Fibroblast of the conjunctiva (primary cell): ENCODE measurements around the gene PTPRT.

ENCODE experiments used
- DNase-seq: peaks from one replicate; pipeline ENCODE4 v3.0.0-alpha.2; 2010; ENCODE audit warnings: low read depth

The PTPRT gene

DNA sequence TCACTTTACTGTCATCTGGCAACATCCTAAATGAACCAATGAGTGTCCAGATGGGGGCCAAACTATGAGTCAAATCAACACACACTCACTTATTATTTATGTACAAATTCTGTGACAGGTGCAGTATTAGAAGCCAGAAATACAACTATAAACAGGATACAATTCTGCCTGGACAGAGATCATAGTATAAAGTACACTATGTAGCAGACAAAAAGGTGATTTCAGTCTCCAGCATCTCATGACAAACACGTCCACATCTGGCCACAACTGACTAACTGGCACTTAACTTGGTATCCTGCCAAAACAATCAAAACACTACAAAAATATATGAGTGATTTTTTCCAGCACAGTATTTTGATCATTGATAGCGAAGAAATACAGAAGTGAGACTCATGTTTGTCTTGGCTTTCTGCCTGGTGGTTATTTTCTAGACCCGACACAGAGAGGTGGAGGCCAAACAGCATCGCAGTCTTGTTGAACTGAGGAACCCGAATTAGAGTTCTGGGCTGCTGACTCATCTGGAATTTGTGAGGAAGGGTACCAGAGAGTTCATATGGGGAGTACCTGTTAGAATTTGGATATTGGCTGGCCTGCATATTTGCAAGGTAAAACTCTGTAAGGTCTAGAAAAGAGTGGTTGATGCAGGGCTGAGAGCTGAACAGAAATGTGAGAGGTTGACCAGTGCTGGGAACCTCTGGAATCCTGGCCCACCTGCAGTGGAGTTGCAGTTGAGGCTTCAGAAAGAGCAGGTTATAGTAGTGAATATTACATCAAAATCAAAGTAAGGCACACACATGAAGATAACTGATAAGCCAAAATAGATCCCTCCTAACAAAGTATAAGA, 475.2 kb downstream of the PTPRT start:
- DNase-seq: no peak

GRCh38 chr20:42708266-42708665, 481.4 kb downstream of the PTPRT start:
- no peak for DNase-seq

DNA sequence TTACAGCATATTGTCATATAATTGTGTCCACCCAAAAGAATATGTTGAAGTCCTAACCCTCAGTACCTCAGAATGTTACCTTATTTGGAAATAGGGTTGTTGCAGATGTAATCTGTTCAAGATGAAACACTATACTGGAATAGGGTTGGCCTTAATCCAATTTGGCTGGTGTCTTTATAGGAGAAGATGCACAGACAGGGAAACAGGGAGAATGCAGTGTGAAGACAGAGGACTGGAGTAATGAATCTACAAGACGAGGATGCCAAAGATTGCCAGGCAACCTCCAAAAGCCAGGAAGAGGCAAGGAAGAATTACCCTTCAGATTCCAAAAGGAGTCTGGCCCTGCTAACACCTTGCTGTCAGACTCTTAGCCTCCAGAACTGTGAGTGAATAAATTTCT, 482.9 kb downstream of the PTPRT start:
- no peak for DNase-seq

DNA sequence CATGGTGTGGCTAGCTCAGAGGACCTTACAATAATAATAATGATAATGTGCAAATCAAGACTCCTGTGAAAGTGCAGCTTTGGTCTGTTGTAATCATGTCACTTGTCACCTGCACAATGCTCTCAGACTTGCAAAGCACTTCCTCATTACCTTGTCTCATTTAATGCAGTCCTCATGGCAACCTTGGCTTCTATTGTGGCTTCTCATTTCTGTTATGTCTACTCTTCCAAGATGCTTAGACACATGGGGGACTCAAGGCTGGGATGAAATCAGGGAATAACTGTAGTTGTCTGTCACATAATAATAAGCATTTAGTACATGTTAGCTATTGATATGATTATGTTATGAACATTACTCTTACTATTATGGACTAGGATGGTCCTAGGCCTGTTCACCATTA, 484.2 kb downstream of the PTPRT start:
- DNase-seq: no peak

DNA sequence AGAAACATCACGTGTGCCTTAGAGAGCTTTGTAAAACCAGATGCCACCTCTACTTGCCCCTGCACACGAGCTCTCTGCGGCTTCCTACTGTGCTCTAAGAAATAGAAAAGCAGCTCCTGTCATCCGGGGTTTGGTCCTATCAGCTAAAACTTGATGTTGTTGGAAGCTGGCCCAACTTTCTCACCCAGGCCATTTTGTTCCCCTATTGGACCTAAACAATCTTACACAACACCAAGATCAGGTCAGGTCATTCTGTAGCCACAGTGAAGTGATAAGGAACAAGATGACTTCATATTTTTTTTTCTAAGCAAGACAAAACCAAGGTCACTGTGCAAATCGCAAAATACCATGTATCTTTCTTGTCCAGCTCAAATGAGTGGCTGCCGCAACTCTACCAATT, 486.0 kb downstream of the PTPRT start:
- no peak for DNase-seq

GRCh38 chr20:42701948-42702347, 487.8 kb downstream of the PTPRT start:
- no peak for DNase-seq

DNA sequence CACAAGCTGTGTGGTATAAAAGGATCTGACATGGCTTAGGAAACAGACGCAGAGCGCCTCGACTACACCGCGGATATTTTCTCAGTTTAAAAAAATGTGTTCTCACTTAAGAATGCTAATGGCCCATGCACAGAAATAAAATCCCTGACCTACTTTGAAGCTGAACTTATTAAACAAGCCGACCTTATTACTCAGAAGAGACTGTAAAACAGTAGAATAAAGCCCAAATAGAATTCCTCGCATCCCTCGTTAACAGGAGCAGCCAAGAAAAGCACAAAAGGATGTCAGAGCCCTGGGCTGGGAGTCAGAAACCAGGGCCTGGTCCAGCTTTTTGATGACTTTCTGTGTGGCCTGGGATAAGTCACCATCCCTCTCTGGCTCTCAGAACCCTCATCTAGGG, 489.3 kb downstream of the PTPRT start:
- DNase-seq: no peak

GRCh38 chr20:42697962-42698361, 491.7 kb downstream of the PTPRT start:
- DNase-seq: no peak

- DNase-seq: no peak
Observed at GRCh38 chr20:42690842-42691437, 498.8 kb downstream of the PTPRT start.

- DNase-seq: no peak
Observed at GRCh38 chr20:42688576-42688975, 501.1 kb downstream of the PTPRT start.

DNA sequence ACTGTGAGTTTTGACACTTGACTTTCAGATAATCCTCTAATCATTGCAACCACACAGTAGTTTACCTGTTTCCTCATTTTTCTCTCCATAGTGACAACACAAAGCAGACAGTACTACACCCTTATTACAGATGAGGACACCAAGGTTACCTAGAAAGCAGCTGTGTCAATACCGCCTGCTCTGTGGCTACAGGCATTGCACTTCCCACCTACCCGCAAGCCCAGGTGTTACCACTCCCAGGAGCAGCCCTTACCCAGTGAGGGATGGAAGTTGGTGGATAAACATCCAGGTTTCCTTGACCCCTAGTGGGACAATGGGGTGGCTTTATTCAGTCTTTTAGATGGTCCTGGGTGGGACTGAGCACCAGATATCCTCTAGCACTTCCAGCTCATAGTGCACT, 503.6 kb downstream of the PTPRT start:
- DNase-seq: no peak

DNA sequence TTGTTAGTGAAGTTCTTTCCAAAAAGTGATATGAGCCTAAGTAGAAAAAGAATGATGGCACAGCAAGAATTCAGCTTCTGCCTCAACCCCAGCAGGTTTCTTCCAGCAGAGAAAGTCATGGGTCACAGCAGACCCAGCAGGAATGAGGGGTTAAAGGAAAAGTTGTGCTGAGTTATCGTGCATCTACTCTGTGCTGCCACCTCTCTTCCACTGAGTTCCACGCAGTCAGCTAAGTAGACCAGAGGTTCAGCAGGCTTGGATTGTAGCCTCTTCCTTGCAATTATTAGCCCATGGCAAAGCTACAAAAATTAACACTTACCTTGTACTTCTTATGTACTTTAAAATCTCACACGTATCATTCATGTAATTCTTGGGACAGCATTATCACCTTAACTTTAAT, 510.8 kb downstream of the PTPRT start:
- DNase-seq: no peak

- no peak for DNase-seq
Observed at GRCh38 chr20:42656130-42656529, 533.6 kb downstream of the PTPRT start.

GRCh38 chr20:42652266-42652665, 537.4 kb downstream of the PTPRT start:
- no peak for DNase-seq

DNA sequence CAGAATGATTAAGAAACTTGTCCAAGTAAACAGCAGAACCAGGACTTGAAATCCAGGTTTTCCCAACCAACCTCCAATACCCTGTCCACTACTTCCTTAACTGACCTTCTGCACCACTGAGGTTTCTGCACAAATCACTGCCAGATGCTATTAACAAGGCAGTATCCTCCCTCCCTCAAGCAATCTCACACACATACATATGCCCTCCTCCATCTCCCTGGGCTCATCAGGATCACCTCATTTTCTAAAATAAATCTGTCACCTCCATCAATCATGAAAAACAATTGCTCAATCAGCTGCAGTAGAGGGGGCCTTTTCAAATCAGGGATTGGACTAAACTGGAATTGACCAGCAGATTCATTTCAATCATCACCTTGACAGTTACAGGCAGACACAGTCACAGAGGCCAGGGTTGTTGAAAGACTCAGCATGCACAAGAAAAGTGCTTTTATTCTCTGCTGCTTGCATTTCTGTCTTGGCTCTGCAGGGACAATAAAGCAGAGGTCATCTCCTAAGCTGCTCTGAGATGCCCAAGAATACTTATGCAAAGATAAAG, 539.4 kb downstream of the PTPRT start:
- no peak for DNase-seq

DNA sequence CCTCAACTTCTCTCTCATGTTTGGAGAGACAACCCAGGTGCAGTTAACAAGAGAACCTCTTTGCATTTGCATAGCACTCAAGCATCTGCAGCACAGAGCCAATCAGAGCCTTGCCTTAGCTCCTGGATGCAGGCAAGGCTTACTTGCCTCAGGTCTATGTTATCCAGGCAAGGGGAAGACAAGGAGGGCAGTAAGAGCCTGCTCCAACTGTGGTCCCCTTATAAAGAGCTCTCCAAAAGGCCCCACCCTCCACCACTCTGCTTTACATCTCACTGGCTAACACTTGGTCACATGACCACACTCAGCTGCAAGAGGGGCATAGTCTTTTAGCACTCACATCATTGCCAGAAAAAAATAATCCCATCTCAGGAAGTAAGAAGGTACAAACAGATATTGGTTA, 540.0 kb downstream of the PTPRT start:
- no peak for DNase-seq

DNA sequence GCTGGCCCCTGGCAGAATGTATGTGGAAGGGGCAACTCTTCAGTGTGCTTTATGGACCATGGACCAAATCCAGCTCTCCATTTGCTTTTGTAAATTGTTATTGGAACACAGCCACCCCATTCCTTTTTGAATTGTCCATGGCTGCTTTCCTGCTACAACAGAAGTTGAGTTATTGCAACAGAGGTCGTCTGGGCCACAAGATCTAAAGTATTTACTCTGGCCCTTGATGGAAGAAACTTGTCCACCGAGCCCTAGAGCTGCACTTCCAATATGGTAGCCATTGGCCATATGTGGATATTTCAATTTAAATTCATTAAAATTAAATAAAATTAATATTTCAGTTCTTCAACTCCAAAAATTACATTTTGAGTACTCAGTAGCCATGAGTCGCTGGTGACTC, 543.5 kb downstream of the PTPRT start:
- no peak for DNase-seq

DNA sequence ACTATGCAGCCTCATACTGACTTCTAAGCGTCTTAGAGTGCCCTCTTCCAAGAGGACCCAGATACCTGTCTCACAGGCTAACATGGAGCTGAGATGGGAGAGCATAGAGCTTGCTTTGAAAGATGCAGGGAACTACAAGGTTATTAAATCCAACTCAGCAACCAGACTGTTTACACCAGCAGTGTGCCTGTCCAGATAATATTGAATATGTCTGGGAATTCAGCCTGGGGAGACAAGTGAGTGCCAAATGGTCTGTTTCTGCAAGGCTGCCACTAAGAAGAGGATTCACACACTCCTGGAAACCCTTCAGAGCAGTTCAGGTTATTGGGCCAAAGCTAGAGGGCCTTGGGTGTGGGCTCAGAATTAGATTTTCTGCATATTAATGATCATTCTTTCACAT, 547.8 kb downstream of the PTPRT start:
- DNase-seq: no peak

DNA sequence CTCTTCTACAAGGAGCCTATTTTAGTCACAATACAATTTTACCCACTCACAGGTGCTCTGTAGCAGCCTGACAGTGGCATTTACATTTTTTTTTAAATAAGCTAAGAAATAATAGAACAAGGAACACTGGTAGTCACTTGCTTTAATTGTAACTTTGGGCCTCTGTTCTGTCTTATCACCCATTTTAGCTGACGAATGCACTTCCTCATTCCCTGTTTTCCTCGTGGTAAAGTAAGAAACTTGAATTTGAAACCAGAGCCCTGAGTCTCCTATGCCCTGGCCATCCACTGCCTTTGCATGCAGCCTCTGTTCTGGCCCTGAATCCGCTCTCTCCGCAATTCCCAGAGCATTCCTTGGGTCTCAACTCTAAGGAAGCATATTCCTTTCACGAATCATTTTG, 550.6 kb downstream of the PTPRT start:
- no peak for DNase-seq

DNA sequence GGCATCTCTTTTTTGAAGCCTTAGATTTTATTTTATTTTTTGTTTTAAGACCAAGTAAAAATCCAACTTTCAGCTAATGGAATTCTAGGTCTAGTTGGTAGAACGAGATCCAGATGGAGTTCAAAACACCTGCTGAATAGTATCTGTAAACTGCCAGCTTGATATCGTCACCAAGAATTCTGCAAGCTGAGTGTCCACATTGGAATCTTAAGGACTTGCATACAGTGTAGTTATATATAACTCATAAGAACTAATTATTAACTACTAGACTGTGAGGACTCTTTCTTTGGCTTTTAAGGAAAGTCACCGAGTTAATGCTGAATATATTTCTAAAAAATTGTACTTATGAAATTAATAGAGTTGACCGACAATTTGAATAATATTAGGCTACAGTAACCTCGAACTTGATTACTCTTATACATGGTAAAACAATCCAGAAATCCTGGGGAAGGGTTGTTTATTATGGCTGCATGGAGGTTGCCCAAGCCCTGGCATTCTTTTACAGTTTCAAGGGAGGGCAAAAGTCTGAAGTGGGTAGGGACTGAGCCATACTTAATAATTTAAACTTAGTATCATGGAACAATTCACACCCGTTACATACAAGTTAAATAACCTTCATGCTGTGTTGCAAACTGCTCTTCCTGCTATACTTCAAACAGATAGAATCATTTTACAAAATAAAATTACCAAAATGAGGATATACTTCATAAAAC, 553.9 kb downstream of the PTPRT start:
- no peak for DNase-seq

DNA sequence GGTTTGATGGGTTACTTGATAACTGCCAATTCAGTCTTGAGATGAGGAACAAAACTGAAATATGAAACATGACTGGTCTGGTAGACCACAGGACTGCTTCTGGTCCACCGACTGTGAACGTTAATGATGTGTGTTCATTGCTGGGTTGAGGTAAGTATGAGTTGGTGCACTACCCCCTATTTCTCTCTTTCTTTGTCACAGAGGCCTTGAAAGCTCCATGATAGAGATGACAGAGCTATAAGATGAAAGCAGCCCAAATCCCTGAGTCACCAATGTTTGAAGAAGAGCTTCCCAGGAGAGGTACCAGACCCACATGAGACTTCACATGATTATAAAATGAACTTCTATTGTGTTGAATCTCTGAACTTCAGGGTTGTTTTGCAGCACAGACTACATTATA, 555.5 kb downstream of the PTPRT start:
- DNase-seq: no peak

- DNase-seq: no peak
Observed at GRCh38 chr20:42628683-42629082, 561.0 kb downstream of the PTPRT start.

DNA sequence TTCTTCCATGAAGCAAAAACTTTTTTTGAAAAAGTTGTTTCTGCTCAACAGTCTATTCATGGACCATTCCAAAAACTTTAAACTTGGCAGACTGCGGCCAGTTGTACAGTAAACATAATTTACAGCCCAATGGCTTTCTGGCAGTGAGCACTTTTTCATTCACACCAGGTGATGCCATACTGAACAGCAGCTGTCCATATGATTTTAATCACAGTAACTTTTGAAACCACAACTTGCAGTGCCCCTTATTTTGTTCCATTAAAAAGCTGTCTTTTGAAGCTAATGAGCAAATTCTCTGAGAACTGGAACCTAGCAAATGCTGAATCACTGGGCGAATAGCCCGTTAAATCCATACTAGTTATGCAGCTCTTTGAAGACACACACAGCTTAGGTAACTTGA, 576.6 kb downstream of the PTPRT start:
- DNase-seq: no peak
